Measurements from ENCODE around the gene SSRP1. TPM values are rescaled to one million over a fixed set of nuclear protein-coding genes. Genes with fewer than 3 reads are reported as not detected.

The SSRP1 gene
- total and polyA plus RNA-seq, 2 of the 4 experiments (the other 2 are of a cell fraction), result 106 to 146 TPM

GRCh38 chr11:57294225-57295131, 41.2 kb downstream of the SSRP1 start:
- in situ Hi-C loops (cut with MboI; ENCODE audit: low sequenced_read_pairs) (no loop called here), intact Hi-C loops (cut with micrococcal nuclease) (no loop called here), dilution Hi-C loops (cut with HindIII; ENCODE audit: low sequenced_read_pairs, unreplicated experiment) (no loop called here)
- Histone ChIP-seq H3K56ac (ENCODE audit: extremely low read depth, insufficient read depth, low read length) (no peak overlapping the region), H3K27me3 (ENCODE audit: control insufficient read depth, insufficient read depth, low read length) (no peaks in the 10 kb centered on the region), H3K9me1 (ENCODE audit: insufficient read depth, low read length) (peaks cover 14% of the 10 kb centered on the region), H3K79me1 (ENCODE audit: low read depth in 1 of 2, low read length in 2 of 2) (no peaks in the 10 kb centered on the region), H4K20me1 (ENCODE audit: insufficient read depth, low read length) (no peaks in the 10 kb centered on the region), H3K23ac (ENCODE audit: low read depth, low read length) (no peak overlapping the region), H3K4me1 (ENCODE audit: control insufficient read depth, insufficient read depth, low read length) (peaks cover 18% of the 10 kb centered on the region), H3K9ac (ENCODE audit: low read depth, low read length) (no peak overlapping the region), H2AFZ (replicated peaks; ENCODE audit: low read length, poor library complexity) (no peak overlapping the region), H4K5ac (ENCODE audit: low read depth, low read length) (no peak overlapping the region), H2AK5ac (ENCODE audit: low read depth, low read length) (peak overlapping the region; percentile 45; the same call in 1 of the 2 replicates), H2BK20ac (ENCODE audit: low read depth, low read length) (no peak overlapping the region), H4K8ac (ENCODE audit: low read depth in 2 of 2, low read length in 2 of 2) (no peak overlapping the region), H3K9me3 (ENCODE audit: control insufficient read depth, insufficient read depth, low read length) (peaks cover 6% of the 10 kb centered on the region), H3K4me2 (ENCODE audit: low read depth, low read length) (no peak overlapping the region), H2BK120ac (ENCODE audit: low read depth, low read length) (no peak overlapping the region), H3K14ac (replicated peaks; ENCODE audit: low read depth, low read length) (no peak overlapping the region; the same call in 1 of the 2 replicates), H4K91ac (ENCODE audit: insufficient read depth, low read depth, low read length) (no peak overlapping the region; the same call in 1 of the 2 replicates), H2AK9ac (replicated peaks; ENCODE audit: low read depth, low read length, poor library complexity) (peak overlapping the region; percentile 35), H3K4ac (ENCODE audit: low read depth, low read length) (peak overlapping the region; percentile 38; the same call in 1 of the 2 replicates), H3K36me3 (ENCODE audit: control insufficient read depth, insufficient read depth, low read length) (peaks cover 22% of the 10 kb centered on the region), H2BK15ac (ENCODE audit: low read depth, low read length) (no peak overlapping the region), H3K18ac (ENCODE audit: low read depth, low read length) (no peak overlapping the region), H2BK5ac (ENCODE audit: low read depth, low read length, poor library complexity, severe bottlenecking) (no peak overlapping the region), H3K27ac (ENCODE audit: insufficient read depth, low read length) (no peak overlapping the region), H3K4me3 (ENCODE audit: insufficient read depth, low read depth, low read length) (no peak overlapping the region)
- DNase-seq (peak; percentile 52), ATAC-seq (ENCODE audit: low read depth) (peak; percentile 42)
- no CpG with 5 or more reads among the region's 2 CpGs for WGBS, 2 experiments (ENCODE audit: extremely low coverage in 2 of 2, insufficient read length in 1 of 2)
- no peak for TF ChIP-seq BHLHE40 (IDR thresholded peaks at IDR 0.05; ENCODE audit: low read depth, low read length)
- no peak for TF ChIP-seq CTCF (conservative IDR thresholded peaks at IDR 0.05; ENCODE audit: low read depth, low read length)
- no peak for TF ChIP-seq CHD1 (IDR thresholded peaks at IDR 0.05; ENCODE audit: low read depth, low read length)
- no peak for TF ChIP-seq MAFK (IDR thresholded peaks at IDR 0.05; ENCODE audit: low read depth, low read length)
- TF ChIP-seq NFE2L2 (IDR thresholded peaks at IDR 0.05; ENCODE audit: low read depth, low read length), result no peak
- TF ChIP-seq SMC3 (IDR thresholded peaks at IDR 0.05; ENCODE audit: low read depth, low read length), result no peak
- TF ChIP-seq RAD21 (IDR thresholded peaks at IDR 0.05; ENCODE audit: low read length), result no peak
- TF ChIP-seq RFX5 (IDR thresholded peaks at IDR 0.05; ENCODE audit: low read depth, low read length), result no peak
- no peak for TF ChIP-seq RCOR1 (IDR thresholded peaks at IDR 0.05; ENCODE audit: insufficient replicate concordance, low read length)
- no peak for TF ChIP-seq POLR2A (IDR thresholded peaks at IDR 0.05; ENCODE audit: low read depth, low read length)
- TF ChIP-seq USF2 (IDR thresholded peaks at IDR 0.05; ENCODE audit: low read depth, low read length), result no peak
- POLR2A ChIA-PET (ENCODE audit: unreplicated experiment), result no interaction called here
- BruUV-seq (replicated peaks), result no TSS peak
- CTCF ChIA-PET, result interaction anchor here (1.3 kb wide), 1 partner anchor 16 kb away, joined by 5 read pairs; no protein-coding TSS in a partner anchor
